Transverse colon (tissue), 4 donors: ENCODE measurements around the gene SLC35A4. TPM values are rescaled to one million over a fixed set of nuclear protein-coding genes. Genes with fewer than 3 reads are reported as not detected.

Experiments used
- DNase-seq: peaks from one replicate; pipeline ENCODE4 v3.0.0-alpha.2; 2019
- H3K27ac ChIP-seq, 4 donors: fragments of 200-600 bp; sonication (generic); 2 replicates each; pipeline ENCODE4 v1.5.1; 2016 to 2018; ENCODE audit warnings: inconsistent platforms in 4 of 4
- H3K27me3 ChIP-seq: fragments of 200-600 bp; sonication (generic); 2 replicates; pipeline ENCODE4 v1.5.1; 2017; ENCODE audit warnings: inconsistent platforms
- H3K36me3 ChIP-seq, 4 donors: fragments of 200-600 bp; sonication (generic); 2 replicates each; pipeline ENCODE4 v1.5.1; 2017 to 2019; ENCODE audit warnings: inconsistent platforms in 4 of 4
- H3K4me1 ChIP-seq, 4 donors: fragments of 200-600 bp; sonication (generic); 2 replicates each; pipeline ENCODE4 v1.5.1; 2017 to 2020; ENCODE audit warnings: inconsistent platforms in 4 of 4
- H3K4me3 ChIP-seq, 4 donors: fragments of 200-600 bp; sonication (generic); 1 replicate in 1 of 4; 2 replicates in 3 of 4; pipeline versions ENCODE4 v1.5.1 to v1.6.1; 2017 to 2019; ENCODE audit warnings: inconsistent platforms in 4 of 4
- H3K9me3 ChIP-seq, 2 donors: fragments of 200-600 bp; sonication (generic); 2 replicates each; pipeline ENCODE4 v1.5.1; 2017 to 2019; ENCODE audit warnings: inconsistent platforms in 2 of 2
- CTCF ChIP-seq, 5 experiments: fragments of 200-600 bp in 3 of 5; fragments of 450-650 bp in 2 of 5; sonication (generic) in 3 of 5; IDR thresholded peaks; 1 replicate in 2 of 5; 2 replicates in 3 of 5; pipeline ENCODE4 v1.5.1; 2016 to 2017; ENCODE audit warnings: antibody characterized with exemption in 5 of 5, inconsistent platforms in 3 of 5, mild to moderate bottlenecking in 2 of 5, moderate library complexity in 1 of 5
- EP300 ChIP-seq: sonication (generic); formaldehyde crosslinking; IDR thresholded peaks from one replicate; pipeline ENCODE4 v1.6.1; 2017; ENCODE audit warnings: antibody characterized with exemption, low read depth
- POLR2A ChIP-seq: fragments of 450-650 bp; IDR thresholded peaks from one replicate; pipeline ENCODE4 v1.6.1; 2016; ENCODE audit warnings: antibody characterized with exemption, mild to moderate bottlenecking, moderate library complexity
- POLR2AphosphoS5 ChIP-seq, 3 donors: sonication (generic); formaldehyde crosslinking; IDR thresholded peaks; one replicate each; pipeline ENCODE4 v1.6.1; 2016; ENCODE audit warnings: antibody characterized with exemption in 3 of 3
- WGBS, 2 donors: methylation state at CpG; one replicate each; pipeline ENCODE4 v1.1.5; 2018; ENCODE audit warnings: low coverage in 1 of 2; 5-methylcytosine and 5-hydroxymethylcytosine counted together
- in situ Hi-C, 4 donors: fragments of 200-750 bp; cut with MboI; loops; one replicate each; pipeline versions ENCODE4 v1.15.0 to v1.15.1; 2017; ENCODE audit warnings: low sequenced_read_pairs in 3 of 4, low pct_ligation_motif_present in 1 of 4, low pct_unique_long_range_greater_than_20kb in 1 of 4
- intact Hi-C: fragments of 100-400 bp; cut with DNase I; formaldehyde crosslinking; loops from one replicate; pipeline ENCODE4 v1.15.1; 2023; ENCODE audit warnings: low total_unique reads
- total RNA-seq, 4 donors: library from RNA; depleted of rRNA; stranded (reverse); fragments of >200 nt; gene quantifications; one replicate each; pipeline ENCODE4 v1.1.0, GENCODE V29; 2016

Gene SLC35A4
- total RNA-seq, 4 donors from 2014 or later = 39.4 to 75.5 (median 52.6) TPM

DNA sequence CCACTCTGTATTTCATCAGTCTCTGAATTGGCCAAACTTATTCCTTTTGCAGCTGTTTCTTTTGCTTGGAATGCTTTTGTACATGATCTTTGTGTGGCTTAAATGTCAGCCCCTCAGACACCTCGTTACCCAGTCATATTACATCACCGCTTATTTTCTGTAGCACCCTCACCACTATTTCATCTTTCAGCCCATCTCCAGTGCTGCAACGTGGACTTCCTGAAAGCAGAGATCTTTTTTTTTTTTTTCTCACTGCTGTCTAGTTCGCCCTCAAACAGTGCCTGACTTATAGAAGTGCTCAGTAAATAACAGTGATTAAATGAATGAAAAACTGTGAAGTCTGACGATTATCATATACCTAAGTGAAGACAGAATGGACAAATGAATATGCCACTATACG is 8.2 kb upstream of the SLC35A4 start:
- peaks cover 0 to 7% (median 0%) of the 10 kb centered on the region in 4 donors for H3K36me3 ChIP-seq
- H3K27me3 ChIP-seq = no peaks in the 10 kb centered on the region
- H3K4me3 ChIP-seq = peak overlapping the region in 3 of 4 donors; percentile 65 to 82 (median 67)
- H3K27ac ChIP-seq = peak overlapping the region in 3 of 4 donors; percentile 87 to 97 (median 88)
- WGBS, 2 donors = 5% methylated on average over 5 to 6 of the region's 6 CpGs
- H3K4me1 ChIP-seq = peaks cover 12 to 37% (median 20%) of the 10 kb centered on the region in 4 donors
- no peak for DNase-seq
- in situ Hi-C loops = loop anchor here in 1 of 4 donors (25.0 kb wide), 1 partner anchor 106 kb away; the partner anchor contains the start of genes DND1 and WDR55
- no peaks in the 10 kb centered on the region for H3K9me3 ChIP-seq
- TF ChIP-seq EP300 = no peak
- TF ChIP-seq CTCF (IDR thresholded peaks at IDR 0.05) = no peak
- no peak for TF ChIP-seq POLR2AphosphoS5 (IDR thresholded peaks at IDR 0.05)
- TF ChIP-seq POLR2A = no peak
- intact Hi-C loops = no loop called here

DNA sequence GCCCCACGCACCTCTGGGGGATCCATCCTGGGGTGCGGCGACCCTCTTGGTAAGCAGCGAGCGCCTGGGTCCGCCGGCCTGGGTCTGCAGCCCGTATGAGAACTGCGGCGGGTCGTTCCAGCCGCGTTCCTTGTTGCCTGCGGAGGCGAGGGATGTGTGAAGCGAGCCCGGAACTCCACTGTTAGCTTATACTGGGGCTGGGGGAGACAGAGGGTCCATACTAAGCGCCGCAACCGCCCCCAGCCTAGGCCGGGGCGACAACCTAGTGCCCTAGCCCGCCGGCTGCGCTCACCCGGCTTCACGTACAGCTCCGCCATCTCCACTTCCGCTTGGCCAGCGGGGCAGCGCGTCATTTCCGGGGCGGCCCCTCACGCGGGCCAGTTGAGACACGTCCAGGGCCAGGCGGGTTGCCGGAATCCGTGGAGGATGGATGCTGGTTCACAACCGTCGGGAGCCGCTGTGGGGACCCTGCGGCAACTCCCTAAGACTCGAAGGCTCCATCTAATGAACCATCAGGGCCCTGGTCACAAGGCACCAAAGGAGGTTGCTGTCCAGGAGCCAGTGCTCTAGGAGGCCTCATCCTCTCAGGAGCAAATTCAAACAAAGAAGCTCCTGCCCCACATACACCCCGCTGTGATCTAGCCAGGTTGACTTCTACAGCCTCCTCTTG is 7.4 kb upstream of the SLC35A4 start, which contains the start of gene SRA1:
Gene SRA1, minus strand, starts transcription at position 338 of the 670 bp plus-strand sequence. Its CDS starts 21 bp downstream, at position 317.
- Histone ChIP-seq H3K36me3 (no peaks in the 10 kb centered on the region), H3K27ac (peak within 1 kb of the TSS; percentile 87 to 97 (median 90)), H3K9me3 (no peaks in the 10 kb centered on the region), H3K4me1 (peaks cover 12 to 37% (median 20%) of the 10 kb centered on the region in 4 donors), H3K27me3 (no peaks in the 10 kb centered on the region), H3K4me3 (peak within 1 kb of the TSS; percentile 65 to 90 (median 74))
- 1% methylated on average over 26 of the region's 46 CpGs; no CpG with 5 or more reads in 1 of the 2 donors for WGBS, 2 donors
- intact Hi-C loops = no loop called here
- DNase-seq = peak; percentile 95
- TF ChIP-seq CTCF (IDR thresholded peaks at IDR 0.05) (no peak), EP300 (no peak), POLR2AphosphoS5 (IDR thresholded peaks at IDR 0.05) (peak; percentile 99), POLR2A (peak; percentile 96)
- in situ Hi-C loops = loop anchor here in 1 of 4 donors (25.0 kb wide), 1 partner anchor 105 kb away; the partner anchor contains the start of genes DND1 and WDR55

- no peak for DNase-seq
- no peaks in the 10 kb centered on the region for H3K9me3 ChIP-seq
- no peak overlapping the region for H3K4me3 ChIP-seq
- intact Hi-C loops = no loop called here
- H3K27ac ChIP-seq = peak overlapping the region; percentile 87 to 97 (median 90)
- 72 to 86% methylated on average over 3 of the region's 3 CpGs for WGBS, 2 donors
- no peaks in the 10 kb centered on the region for H3K27me3 ChIP-seq
- in situ Hi-C loops = loop anchor here in 1 of 4 donors (25.0 kb wide), 1 partner anchor 104 kb away; the partner anchor contains the start of genes DND1 and WDR55
- no peak for TF ChIP-seq CTCF (IDR thresholded peaks at IDR 0.05)
- TF ChIP-seq POLR2AphosphoS5 (IDR thresholded peaks at IDR 0.05) = no peak
- TF ChIP-seq EP300 = no peak
- no peak for TF ChIP-seq POLR2A
- H3K36me3 ChIP-seq = no peaks in the 10 kb centered on the region
- peaks cover 14 to 38% (median 22%) of the 10 kb centered on the region in 4 donors for H3K4me1 ChIP-seq
These were observed 6.7 kb upstream of the SLC35A4 start for GRCh38 chr5:140557965-140558364.

DNA sequence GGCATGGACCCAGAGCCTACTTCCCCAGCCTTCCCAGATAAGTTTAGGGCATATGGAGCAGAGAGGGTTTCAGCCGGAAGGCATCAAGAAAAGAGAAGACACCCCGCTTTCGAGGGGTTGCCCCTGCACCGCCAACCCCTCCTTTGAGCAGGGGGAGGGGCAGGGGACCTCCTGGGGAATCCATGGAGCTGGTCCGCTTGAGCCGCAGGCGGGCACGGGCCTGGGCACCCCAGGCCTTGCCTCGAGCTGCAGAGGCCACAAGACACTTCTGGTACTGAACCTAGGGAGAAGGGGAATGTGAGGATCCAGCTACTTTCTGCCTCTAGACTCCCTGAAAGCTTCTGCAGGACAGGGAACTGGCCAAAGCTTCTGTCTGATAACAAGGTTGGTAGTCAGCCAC is 6.1 kb upstream of the SLC35A4 start:
- 92% methylated on average over 9 of the region's 9 CpGs; no CpG with 5 or more reads in 1 of the 2 donors for WGBS, 2 donors
- Histone ChIP-seq H3K36me3 (no peaks in the 10 kb centered on the region), H3K27me3 (no peaks in the 10 kb centered on the region), H3K4me3 (no peak overlapping the region), H3K27ac (peak overlapping the region in 2 of 4 donors; percentile 88 to 97), H3K4me1 (peaks cover 19 to 43% (median 28%) of the 10 kb centered on the region in 4 donors), H3K9me3 (no peaks in the 10 kb centered on the region)
- DNase-seq = no peak
- in situ Hi-C loops = loop anchor here in 1 of 4 donors (25.0 kb wide), 1 partner anchor 104 kb away; the partner anchor contains the start of genes DND1 and WDR55
- intact Hi-C loops = no loop called here
- TF ChIP-seq POLR2A (no peak), POLR2AphosphoS5 (IDR thresholded peaks at IDR 0.05) (no peak), EP300 (no peak), CTCF (IDR thresholded peaks at IDR 0.05) (no peak)
